CD14-positive monocyte (primary cell): Measurements from ENCODE around the gene CCDC78. TPM values are rescaled to one million over a fixed set of nuclear protein-coding genes. Genes with fewer than 3 reads are reported as not detected.

Experiments used
- DNase-seq, 3 donors: peaks; one replicate each; pipeline ENCODE4 v3.0.0-alpha.2; 2011 to 2022
- H2AFZ ChIP-seq: 2 replicates; pipeline ENCODE4 v1.6.0; 2012; ENCODE audit warnings: mild to moderate bottlenecking, low read depth, low read length, inconsistent platforms; ENCODE audit not compliant: insufficient read depth, poor library complexity, severe bottlenecking
- H3K27ac ChIP-seq, 2 donors: 1 replicate in 1 of 2; 2 replicates in 1 of 2; pipeline ENCODE4 v1.5.1; 2012 to 2013; ENCODE audit warnings: low read length in 2 of 2, control low read depth in 1 of 2, inconsistent platforms in 1 of 2, low read depth in 1 of 2, mild to moderate bottlenecking in 1 of 2
- H3K27me3 ChIP-seq, 2 donors: one replicate each; pipeline versions ENCODE4 v1.6.0 to v1.6.1; 2011 to 2013; ENCODE audit warnings: low read length in 2 of 2; ENCODE audit not compliant: control insufficient read depth in 2 of 2, insufficient read depth in 2 of 2
- H3K36me3 ChIP-seq, 2 donors: replicated peaks in 1 of 2; 1 replicate in 1 of 2; 2 replicates in 1 of 2; pipeline versions ENCODE4 v1.5.1 to v1.6.1; 2012 to 2013; ENCODE audit warnings: low read length in 2 of 2, control low read depth in 1 of 2, inconsistent platforms in 1 of 2, mild to moderate bottlenecking in 1 of 2; ENCODE audit not compliant: insufficient read depth in 2 of 2, control insufficient read depth in 1 of 2
- H3K4me1 ChIP-seq, 2 donors: 1 replicate in 1 of 2; 2 replicates in 1 of 2; pipeline versions ENCODE4 v1.5.1 to v1.6.1; 2012 to 2013; ENCODE audit warnings: low read length in 2 of 2, control low read depth in 1 of 2, inconsistent platforms in 1 of 2, mild to moderate bottlenecking in 1 of 2, moderate library complexity in 1 of 2; ENCODE audit not compliant: insufficient read depth in 2 of 2, control insufficient read depth in 1 of 2
- H3K4me2 ChIP-seq: replicated peaks from 2 replicates; pipeline ENCODE3; 2012; ENCODE audit warnings: low read length, moderate library complexity, mild to moderate bottlenecking; ENCODE audit not compliant: poor library complexity, severe bottlenecking; ENCODE audit errors: extremely low read depth
- H3K4me3 ChIP-seq, 3 experiments: fragments of 200-600 bp in 1 of 3; sonication (generic) in 1 of 3; replicated peaks in 1 of 3; 1 replicate in 2 of 3; 2 replicates in 1 of 3; pipeline ENCODE4 v1.5.1; 2011 to 2013; ENCODE audit warnings: low read length in 3 of 3, mild to moderate bottlenecking in 3 of 3, control low read depth in 2 of 3, low read depth in 2 of 3, inconsistent platforms in 1 of 3, moderate library complexity in 1 of 3
- H3K79me2 ChIP-seq: 2 replicates; pipeline ENCODE4 v1.6.0; 2012; ENCODE audit warnings: mild to moderate bottlenecking, control low read depth, inconsistent platforms, low read length, moderate library complexity; ENCODE audit not compliant: insufficient read depth
- H3K9ac ChIP-seq: 2 replicates; pipeline ENCODE4 v1.6.0; 2017; ENCODE audit warnings: low read length, mild to moderate bottlenecking; ENCODE audit not compliant: insufficient read depth, poor library complexity, severe bottlenecking
- H3K9me3 ChIP-seq, 2 donors: replicated peaks in 1 of 2; 1 replicate in 1 of 2; 2 replicates in 1 of 2; pipeline versions ENCODE4 v1.5.1 to v1.6.1; 2012 to 2013; ENCODE audit warnings: low read length in 2 of 2, control low read depth in 1 of 2; ENCODE audit not compliant: control insufficient read depth in 1 of 2, insufficient read depth in 1 of 2
- H4K20me1 ChIP-seq: 2 replicates; pipeline ENCODE4 v1.6.0; 2012; ENCODE audit warnings: mild to moderate bottlenecking, low read length, control low read depth, moderate library complexity; ENCODE audit not compliant: insufficient read depth
- H3K27ac Mint-ChIP-seq, 7 donors: one replicate each; pipeline ENCODE4 v1.8.0; 2020; ENCODE audit warnings: mild to moderate bottlenecking in 7 of 7, mixed read lengths in 7 of 7, moderate library complexity in 6 of 7, inconsistent platforms in 2 of 7
- H3K27me3 Mint-ChIP-seq, 3 donors: one replicate each; pipeline ENCODE4 v1.8.0; 2021 to 2022; ENCODE audit warnings: low read depth in 3 of 3, mild to moderate bottlenecking in 3 of 3, mixed read lengths in 3 of 3, moderate library complexity in 3 of 3, inconsistent platforms in 1 of 3
- H3K36me3 Mint-ChIP-seq, 2 donors: one replicate each; pipeline ENCODE4 v1.8.0; 2020; ENCODE audit warnings: mixed read lengths in 2 of 2, inconsistent platforms in 1 of 2, mild to moderate bottlenecking in 1 of 2
- H3K4me1 Mint-ChIP-seq: one replicate; pipeline ENCODE4 v1.8.0; 2020; ENCODE audit warnings: mild to moderate bottlenecking, mixed read lengths
- H3K4me3 Mint-ChIP-seq, 2 donors: one replicate each; pipeline ENCODE4 v1.8.0; 2020; ENCODE audit warnings: mild to moderate bottlenecking in 2 of 2, mixed read lengths in 2 of 2, moderate library complexity in 1 of 2
- H3K9me3 Mint-ChIP-seq, 7 donors: one replicate each; pipeline ENCODE4 v1.8.0; 2020 to 2022; ENCODE audit warnings: mixed read lengths in 7 of 7, mild to moderate bottlenecking in 6 of 7, moderate library complexity in 6 of 7, inconsistent platforms in 2 of 7
- CTCF ChIP-seq: fragments of 200-600 bp; IDR thresholded peaks from one replicate; pipeline ENCODE4 v1.8.0; 2022; ENCODE audit warnings: antibody characterized with exemption, mild to moderate bottlenecking
- WGBS: methylation state at CpG from one replicate; pipeline ENCODE4 v1.1.5; 2013; ENCODE audit warnings: missing lambda C conversion rate; ENCODE audit not compliant: insufficient coverage; 5-methylcytosine and 5-hydroxymethylcytosine counted together
- intact Hi-C, 2 donors: fragments of 100-400 bp; cut with micrococcal nuclease; formaldehyde crosslinking; loops; one replicate each; pipeline versions ENCODE4 v1.15.0 to v1.15.1; 2023
- polyA plus RNA-seq, 3 donors: library from polyadenylated mRNA; depleted of rRNA in 1 of 3; unstranded in 2 of 3; stranded (reverse) in 1 of 3; fragments of 300-500 nt in 2 of 3; fragments of >200 nt in 1 of 3; fragmentation: Illumina TruSeq in 2 of 3; gene quantifications; 1 replicate in 2 of 3; 2 replicates in 1 of 3; pipeline ENCODE4 v1.2.3, GENCODE V29; 2012 to 2021

CCDC78 gene
- polyA plus RNA-seq, 3 donors = 0.96 TPM; not detected in 2

- Histone ChIP-seq H3K4me2 (peak overlapping the region; percentile 84), H2AFZ (no peak overlapping the region), H3K27me3 (peaks cover 11 to 71% of the 10 kb centered on the region in 2 donors), H3K79me2 (no peaks in the 10 kb centered on the region), H3K9me3 (peaks cover 4 to 9% of the 10 kb centered on the region in 2 donors), H3K36me3 (no peaks in the 10 kb centered on the region), H3K27ac (no peak overlapping the region), H3K4me1 (peaks cover 23 to 37% of the 10 kb centered on the region in 2 donors), H3K9ac (peak overlapping the region; percentile 4), H3K4me3 (peak overlapping the region in 1 of 3 experiments; percentile 71), H4K20me1 (no peaks in the 10 kb centered on the region)
- no peak overlapping the region for H3K27ac Mint-ChIP-seq
- peak overlapping the region; percentile 64 to 83 for H3K4me3 Mint-ChIP-seq
- no peak for DNase-seq
- peaks cover 0 to 3% of the 10 kb centered on the region in 2 donors for H3K36me3 Mint-ChIP-seq
- intact Hi-C loops = no loop called here
- H3K27me3 Mint-ChIP-seq = peaks cover 47 to 74% (median 56%) of the 10 kb centered on the region in 3 donors
- 46% methylated on average over 7 of the region's 12 CpGs for WGBS
- TF ChIP-seq CTCF = no peak
- peaks cover 16% of the 10 kb centered on the region for H3K4me1 Mint-ChIP-seq
- H3K9me3 Mint-ChIP-seq = peaks cover 0 to 7% (median 0%) of the 10 kb centered on the region in 7 donors
Observed at GRCh38 chr16:716200-716568, 10.1 kb downstream of the CCDC78 start.

GRCh38 chr16:715477-716199 lies 10.6 kb downstream of the CCDC78 start:
- H2AFZ ChIP-seq = peak overlapping the region; percentile 74
- Mint-ChIP-seq H3K9me3 (peaks cover 0 to 7% (median 0%) of the 10 kb centered on the region in 7 donors), H3K36me3 (peaks cover 0 to 3% of the 10 kb centered on the region in 2 donors), H3K27me3 (peaks cover 47 to 77% (median 58%) of the 10 kb centered on the region in 3 donors), H3K4me1 (peaks cover 16% of the 10 kb centered on the region), H3K27ac (no peak overlapping the region), H3K4me3 (peak overlapping the region; percentile 64 to 83)
- 1% methylated on average over 73 of the region's 74 CpGs for WGBS
- H3K36me3 ChIP-seq = no peaks in the 10 kb centered on the region
- intact Hi-C loops = no loop called here
- H3K4me2 ChIP-seq = peak overlapping the region; percentile 84
- no peaks in the 10 kb centered on the region for H3K79me2 ChIP-seq
- H3K9ac ChIP-seq = peak overlapping the region; percentile 4
- TF ChIP-seq CTCF = no peak
- no peak overlapping the region for H3K27ac ChIP-seq
- H3K9me3 ChIP-seq = peaks cover 4 to 9% of the 10 kb centered on the region in 2 donors
- peaks cover 22 to 32% of the 10 kb centered on the region in 2 donors for H3K4me1 ChIP-seq
- peaks cover 11 to 72% of the 10 kb centered on the region in 2 donors for H3K27me3 ChIP-seq
- H3K4me3 ChIP-seq = peak overlapping the region in 1 of 3 experiments; percentile 71
- DNase-seq = no peak
- no peaks in the 10 kb centered on the region for H4K20me1 ChIP-seq
